GM23338 (cell line): ENCODE results near the gene RNF187. TPM values are rescaled to one million over a fixed set of nuclear protein-coding genes. Genes with fewer than 3 reads are reported as not detected.
A peak's percentile ranks its signal among the peaks of the same experiment; 100 is the strongest.

Experiments
- ATAC-seq: fragments of 200-7000 bp; cut with Tn5 transposase; 3 replicates; pipeline ENCODE4 v1.9.1; 2020
- DNase-seq: peaks from one replicate; pipeline ENCODE4 v3.0.0-alpha.2; 2015; ENCODE audit warnings: low spot score
- H2AFZ ChIP-seq: fragments of 200-600 bp; sonication (generic); 2 replicates; pipeline ENCODE4 v1.8.0; 2016; ENCODE audit warnings: antibody characterized with exemption, mild to moderate bottlenecking, moderate library complexity
- H3F3A ChIP-seq: fragments of 200-600 bp; sonication (generic); replicated peaks from 2 replicates; pipeline ENCODE4 v1.8.0; 2017; ENCODE audit warnings: antibody characterized with exemption, mixed run types, low read depth
- H3K27ac ChIP-seq: fragments of 200-600 bp; sonication (generic); 2 replicates; pipeline ENCODE4 v1.6.1; 2016; ENCODE audit warnings: low read depth
- H3K27me3 ChIP-seq: fragments of 200-600 bp; sonication (generic); 2 replicates; pipeline ENCODE4 v1.8.0; 2016; ENCODE audit warnings: mild to moderate bottlenecking, mixed run types, moderate library complexity; ENCODE audit not compliant: insufficient read depth
- H3K36me3 ChIP-seq: fragments of 200-600 bp; sonication (generic); 2 replicates; pipeline ENCODE4 v1.8.0; 2016; ENCODE audit warnings: mild to moderate bottlenecking; ENCODE audit not compliant: insufficient read depth
- H3K4me1 ChIP-seq: fragments of 200-600 bp; sonication (generic); 2 replicates; pipeline ENCODE4 v1.8.0; 2016; ENCODE audit warnings: mild to moderate bottlenecking, moderate library complexity; ENCODE audit not compliant: insufficient read depth
- H3K4me2 ChIP-seq: fragments of 200-600 bp; sonication (generic); 2 replicates; pipeline ENCODE4 v1.7.1; 2017; ENCODE audit warnings: mixed run types
- H3K4me3 ChIP-seq: fragments of 200-600 bp; sonication (generic); 2 replicates; pipeline ENCODE4 v1.6.1; 2016; ENCODE audit warnings: mixed run types
- H3K79me2 ChIP-seq: fragments of 200-600 bp; sonication (generic); replicated peaks from 2 replicates; pipeline ENCODE4 v1.8.0; 2017; ENCODE audit warnings: mild to moderate bottlenecking; ENCODE audit not compliant: insufficient read depth
- H3K9me2 ChIP-seq: fragments of 200-600 bp; sonication (generic); 2 replicates; pipeline ENCODE4 v1.8.0; 2017; ENCODE audit not compliant: insufficient read depth
- H4K20me1 ChIP-seq: fragments of 200-600 bp; sonication (generic); replicated peaks from 2 replicates; pipeline ENCODE4 v1.8.0; 2017; ENCODE audit warnings: mild to moderate bottlenecking; ENCODE audit not compliant: insufficient read depth
- H3K27ac Mint-ChIP-seq: 2 replicates; pipeline ENCODE4 v1.8.0; 2020; ENCODE audit warnings: inconsistent platforms, mild to moderate bottlenecking, moderate library complexity, mixed read lengths
- H3K27me3 Mint-ChIP-seq: 3 replicates; pipeline ENCODE4 v1.8.0; 2022; ENCODE audit warnings: low read depth, mild to moderate bottlenecking, moderate library complexity, mixed read lengths, inconsistent platforms; ENCODE audit not compliant: insufficient read depth, poor library complexity
- H3K36me3 Mint-ChIP-seq: 3 replicates; pipeline ENCODE4 v1.8.0; 2021; ENCODE audit warnings: low read depth, mild to moderate bottlenecking, inconsistent platforms, moderate library complexity, mixed read lengths
- H3K4me1 Mint-ChIP-seq: 3 replicates; pipeline ENCODE4 v1.8.0; 2020; ENCODE audit warnings: mild to moderate bottlenecking, inconsistent platforms, mixed read lengths
- H3K4me3 Mint-ChIP-seq: 3 replicates; pipeline ENCODE4 v1.8.0; 2021; ENCODE audit warnings: moderate library complexity, mild to moderate bottlenecking, inconsistent platforms, mixed read lengths
- H3K9me3 Mint-ChIP-seq: 3 replicates; pipeline ENCODE4 v1.8.0; 2020; ENCODE audit warnings: moderate library complexity, mild to moderate bottlenecking, inconsistent platforms, mixed read lengths
- CTCF ChIP-seq, 2 experiments: fragments of 200-600 bp in 1 of 2; sonication (generic) in 1 of 2; conservative IDR thresholded peaks; 2 replicates each; pipeline versions ENCODE4 v1.5.1 to v1.6.1; 2016 to 2017; ENCODE audit warnings: antibody characterized with exemption in 2 of 2, low read depth in 2 of 2, mild to moderate bottlenecking in 2 of 2, moderate library complexity in 1 of 2
- ETS1 ChIP-seq: IDR thresholded peaks from 2 replicates; pipeline ENCODE4 v1.6.1; 2016; ENCODE audit warnings: antibody characterized with exemption
- EZH2 ChIP-seq: fragments of 200-600 bp; sonication (generic); IDR thresholded peaks from one replicate; pipeline ENCODE4 v1.8.0; 2017; ENCODE audit warnings: antibody characterized with exemption, mild to moderate bottlenecking, low read depth; ENCODE audit not compliant: unreplicated experiment
- NANOG ChIP-seq: IDR thresholded peaks from 2 replicates; pipeline ENCODE4 v1.6.1; 2016; ENCODE audit warnings: antibody characterized with exemption, borderline replicate concordance
- STAT1 ChIP-seq: IDR thresholded peaks from one replicate; pipeline ENCODE4 v1.6.1; 2016; ENCODE audit warnings: antibody characterized with exemption; ENCODE audit not compliant: unreplicated experiment
- ZNF114 ChIP-seq: fragments of 250-450 bp; sonication (Bioruptor Pico); IDR thresholded peaks from 2 replicates; pipeline ENCODE4 v1.5.0; 2020; ENCODE audit warnings: mild to moderate bottlenecking, moderate library complexity
- ZNF462 ChIP-seq: fragments of 250-450 bp; sonication (Bioruptor Pico); IDR thresholded peaks from 2 replicates; pipeline ENCODE4 v1.5.0; 2020; ENCODE audit warnings: mild to moderate bottlenecking, moderate library complexity
- polyA plus RNA-seq: library from polyadenylated mRNA; unstranded; fragments of >200 nt; fragmentation: Nextera tagmentation; extraction: Ambion mirVana; gene quantifications from 2 replicates; pipeline ENCODE4 v1.2.1, GENCODE V29; 2016
- total RNA-seq: library from RNA; depleted of rRNA; stranded (reverse); fragments of >200 nt; shearing (Covaris generic); gene quantifications from 2 replicates; pipeline ENCODE4 v1.2.3, GENCODE V29; 2014

RNF187 gene
- total and polyA plus RNA-seq, 2 experiments from 2014 or later, result 24.8 to 55.3 TPM

GRCh38 chr1:228515200-228515834 is 28.1 kb downstream of the RNF187 start:
- H3K27me3 ChIP-seq, result peaks cover 84% of the 10 kb centered on the region
- H3K36me3 ChIP-seq, result no peaks in the 10 kb centered on the region
- no peak for TF ChIP-seq ZNF462
- TF ChIP-seq EZH2, result no peak
- TF ChIP-seq ZNF114, result no peak
- no peak for TF ChIP-seq ETS1
- no peak for TF ChIP-seq STAT1
- TF ChIP-seq NANOG, result no peak
- peak; percentile 82 to 88 for TF ChIP-seq CTCF (conservative IDR thresholded peaks at IDR 0.05; ENCODE audit: low read depth in 2 of 2)
- Mint-ChIP-seq H3K9me3 (no peaks in the 10 kb centered on the region), H3K4me3 (no peak overlapping the region), H3K36me3 (no peaks in the 10 kb centered on the region), H3K27me3 (peaks cover 41% of the 10 kb centered on the region), H3K27ac (no peak overlapping the region), H3K4me1 (no peaks in the 10 kb centered on the region)
- no peaks in the 10 kb centered on the region for H4K20me1 ChIP-seq
- H3K27ac ChIP-seq, result no peak overlapping the region
- H2AFZ ChIP-seq, result no peak overlapping the region
- ATAC-seq (peak; percentile 67), DNase-seq (peak; percentile 73)
- H3K4me2 ChIP-seq, result no peak overlapping the region
- no peaks in the 10 kb centered on the region for H3K9me2 ChIP-seq
- H3K79me2 ChIP-seq, result no peaks in the 10 kb centered on the region
- no peak overlapping the region for H3K4me3 ChIP-seq
- no peaks in the 10 kb centered on the region for H3F3A ChIP-seq
- H3K4me1 ChIP-seq, result no peaks in the 10 kb centered on the region
